Measurements from ENCODE around the gene AGAP3. TPM values are rescaled to one million over a fixed set of nuclear protein-coding genes. Genes with fewer than 3 reads are reported as not detected.

Gene AGAP3
- total and polyA plus RNA-seq, 7 experiments from 2014 or later: 6.0 to 70.6 (median 36.4) TPM

DNA sequence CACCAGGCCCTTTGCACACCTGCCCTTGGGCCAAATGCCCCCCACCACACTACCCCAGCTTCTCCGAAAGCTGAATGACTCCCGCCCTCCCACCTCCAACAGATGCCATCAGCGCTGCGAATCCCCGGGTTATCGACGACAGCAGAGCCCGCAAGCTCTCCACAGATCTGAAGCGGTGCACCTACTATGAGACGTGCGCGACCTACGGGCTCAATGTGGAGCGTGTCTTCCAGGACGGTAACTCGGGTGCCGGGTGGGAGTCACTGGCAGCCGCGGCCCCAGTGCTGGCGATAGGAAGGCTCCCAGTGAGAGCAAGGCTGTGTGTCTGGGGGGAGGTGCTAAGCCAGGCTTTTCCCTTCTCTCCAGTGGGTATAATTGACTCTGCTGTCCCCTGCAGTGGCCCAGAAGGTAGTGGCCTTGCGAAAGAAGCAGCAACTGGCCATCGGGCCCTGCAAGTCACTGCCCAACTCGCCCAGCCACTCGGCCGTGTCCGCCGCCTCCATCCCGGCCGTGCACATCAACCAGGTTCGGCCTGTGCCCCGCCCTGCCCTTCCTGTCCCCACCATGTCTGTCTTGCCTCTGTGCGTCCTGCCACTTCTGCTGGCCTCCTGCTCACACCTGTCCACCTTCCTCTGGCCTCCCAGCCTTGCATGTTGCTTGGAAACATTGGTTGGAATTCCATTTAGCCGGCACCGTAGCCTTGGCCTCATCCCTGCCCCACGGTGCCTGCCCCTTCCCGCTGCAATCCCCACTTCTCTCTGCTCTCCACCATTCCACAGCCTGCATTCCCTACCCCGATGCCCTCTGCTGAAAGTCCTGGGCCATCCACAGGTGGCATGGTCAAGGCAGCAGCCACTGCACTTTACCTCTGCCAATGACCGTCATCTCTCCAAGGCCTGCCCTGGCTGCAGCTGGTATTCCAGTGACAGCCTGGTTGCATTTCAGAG lies 32.1 kb downstream of the AGAP3 start:
- H3K9me3 Mint-ChIP-seq: no peaks in the 10 kb centered on the region
- H3K9me3 ChIP-seq (ENCODE audit: control insufficient read depth in 2 of 3, low read length in 3 of 3): no peaks in the 10 kb centered on the region
- H3K27ac ChIP-seq (ENCODE audit: low read depth, low read length): peak overlapping the region; percentile 6
- peak overlapping the region; percentile 24 for H3K4me3 ChIP-seq (ENCODE audit: low read length)
- peaks cover 0 to 17% (median 4%) of the 10 kb centered on the region in 7 donors for H3K4me1 Mint-ChIP-seq
- H3K4me1 ChIP-seq (ENCODE audit: control insufficient read depth in 2 of 2, insufficient read depth in 2 of 2, low read length in 2 of 2): no peaks in the 10 kb centered on the region
- peak overlapping the region in 4 of 9 donors; percentile 9 to 95 (median 82) for H3K27ac Mint-ChIP-seq
- POLR2A ChIA-PET: interaction anchor here (0.6 kb wide), 1 partner anchor 33 kb away, joined by 3 read pairs; no protein-coding TSS in a partner anchor
- H3K36me3 Mint-ChIP-seq: peaks cover 0 to 22% (median 9%) of the 10 kb centered on the region in 5 donors
- H3K27me3 Mint-ChIP-seq: peaks cover 0 to 13% (median 0%) of the 10 kb centered on the region in 5 donors
- intact Hi-C loops (cut with micrococcal nuclease): loop anchor here in 1 of 2 donors (10.0 kb wide), 1 partner anchor 344 kb away; no protein-coding TSS in a partner anchor
- ATAC-seq (no peak), DNase-seq (no peak)
- H3K27me3 ChIP-seq (ENCODE audit: control insufficient read depth in 2 of 2, insufficient read depth in 2 of 2, low read length in 2 of 2): peaks cover 0 to 4% of the 10 kb centered on the region in 2 donors
- CTCF ChIA-PET: interaction anchor here (1.5 kb wide), 1 partner anchor 100 kb away, joined by 4 read pairs; no protein-coding TSS in a partner anchor
- H3K36me3 ChIP-seq (ENCODE audit: control insufficient read depth in 2 of 3, insufficient read depth in 3 of 3, low read length in 3 of 3): peaks cover 0 to 38% (median 0%) of the 10 kb centered on the region in 3 experiments
- peak overlapping the region in 4 of 10 donors; percentile 70 to 77 (median 72) for H3K4me3 Mint-ChIP-seq

DNA sequence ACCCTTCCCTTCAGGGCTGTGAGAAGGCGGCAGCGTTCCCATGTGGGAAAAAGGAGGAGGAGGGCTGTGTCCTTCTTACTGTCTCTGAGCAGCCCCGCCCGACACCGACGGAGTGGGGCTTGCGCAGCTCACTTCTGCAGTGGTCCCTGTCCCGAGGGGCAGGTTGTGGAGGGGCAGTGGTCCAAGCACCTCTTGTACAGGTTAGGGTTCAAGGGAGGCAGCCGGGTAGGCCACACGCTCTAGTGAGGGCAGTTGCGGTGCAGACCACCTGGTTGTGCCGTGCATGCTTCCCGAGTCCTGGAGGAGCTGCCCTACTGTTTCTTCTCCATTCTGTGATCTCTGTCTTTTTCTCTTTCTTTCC lies 32.8 kb downstream of the AGAP3 start:
- CTCF ChIA-PET: no interaction called here
- Histone ChIP-seq H3K4me1 (ENCODE audit: control insufficient read depth in 2 of 2, insufficient read depth in 2 of 2, low read length in 2 of 2) (no peaks in the 10 kb centered on the region), H3K4me3 (ENCODE audit: low read length) (no peak overlapping the region), H3K27me3 (ENCODE audit: control insufficient read depth in 2 of 2, insufficient read depth in 2 of 2, low read length in 2 of 2) (peaks cover 0 to 2% of the 10 kb centered on the region in 2 donors), H3K27ac (ENCODE audit: low read depth, low read length) (no peak overlapping the region), H3K36me3 (ENCODE audit: control insufficient read depth in 2 of 3, insufficient read depth in 3 of 3, low read length in 3 of 3) (peaks cover 0 to 40% (median 0%) of the 10 kb centered on the region in 3 experiments), H3K9me3 (ENCODE audit: control insufficient read depth in 2 of 3, low read length in 3 of 3) (no peaks in the 10 kb centered on the region)
- Mint-ChIP-seq H3K4me1 (peaks cover 0 to 22% (median 9%) of the 10 kb centered on the region in 7 donors), H3K36me3 (peaks cover 2 to 22% (median 10%) of the 10 kb centered on the region in 5 donors), H3K9me3 (no peaks in the 10 kb centered on the region), H3K4me3 (peak overlapping the region in 3 of 10 donors; percentile 3 to 72 (median 18)), H3K27me3 (peaks cover 0 to 8% (median 0%) of the 10 kb centered on the region in 5 donors), H3K27ac (peak overlapping the region in 2 of 9 donors; percentile 61 to 77)
- POLR2A ChIA-PET: no interaction called here
- ATAC-seq: no peak
- DNase-seq: no peak
- intact Hi-C loops (cut with micrococcal nuclease): loop anchor here in 1 of 2 donors (10.0 kb wide), 1 partner anchor 344 kb away; no protein-coding TSS in a partner anchor

DNA sequence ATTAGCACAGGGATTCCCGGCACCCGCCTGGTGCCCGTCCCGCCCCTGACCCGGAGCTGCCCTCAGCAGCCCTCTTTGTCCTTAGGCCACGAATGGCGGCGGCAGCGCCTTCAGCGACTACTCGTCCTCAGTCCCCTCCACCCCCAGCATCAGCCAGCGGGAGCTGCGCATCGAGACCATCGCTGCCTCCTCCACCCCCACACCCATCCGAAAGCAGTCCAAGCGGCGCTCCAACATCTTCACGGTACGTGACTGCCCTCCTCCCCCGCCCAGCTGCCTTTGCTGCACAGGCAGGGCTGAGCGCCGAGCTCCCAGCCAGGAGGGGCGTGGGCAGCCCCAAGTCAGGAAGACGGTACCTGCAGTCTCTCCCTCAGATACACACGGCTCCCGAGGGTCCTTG lies 33.6 kb downstream of the AGAP3 start:
- Mint-ChIP-seq H3K36me3 (peaks cover 2 to 22% (median 10%) of the 10 kb centered on the region in 5 donors), H3K27me3 (peaks cover 0 to 7% (median 0%) of the 10 kb centered on the region in 5 donors), H3K4me3 (no peak overlapping the region), H3K27ac (no peak overlapping the region), H3K4me1 (peaks cover 0 to 25% (median 10%) of the 10 kb centered on the region in 7 donors), H3K9me3 (no peaks in the 10 kb centered on the region)
- no peaks in the 10 kb centered on the region for H3K4me1 ChIP-seq (ENCODE audit: control insufficient read depth in 2 of 2, insufficient read depth in 2 of 2, low read length in 2 of 2)
- H3K36me3 ChIP-seq (ENCODE audit: control insufficient read depth in 2 of 3, insufficient read depth in 3 of 3, low read length in 3 of 3): peaks cover 0 to 40% (median 0%) of the 10 kb centered on the region in 3 experiments
- DNase-seq (no peak), ATAC-seq (no peak)
- H3K9me3 ChIP-seq (ENCODE audit: control insufficient read depth in 2 of 3, low read length in 3 of 3): no peaks in the 10 kb centered on the region
- H3K4me3 ChIP-seq (ENCODE audit: low read length): no peak overlapping the region
- CTCF ChIA-PET: interaction anchor here (0.6 to 1.2 kb wide), 2 partner anchors 52 to 180 kb away, joined by 3 read pairs; no protein-coding TSS in a partner anchor
- intact Hi-C loops (cut with micrococcal nuclease): loop anchor here in 1 of 2 donors (10.0 kb wide), 1 partner anchor 345 kb away; no protein-coding TSS in a partner anchor
- no peak overlapping the region for H3K27ac ChIP-seq (ENCODE audit: low read depth, low read length)
- H3K27me3 ChIP-seq (ENCODE audit: control insufficient read depth in 2 of 2, insufficient read depth in 2 of 2, low read length in 2 of 2): no peaks in the 10 kb centered on the region
- POLR2A ChIA-PET: interaction anchor here (0.7 kb wide), 1 partner anchor 585 kb away, joined by 3 read pairs; no protein-coding TSS in a partner anchor

DNA sequence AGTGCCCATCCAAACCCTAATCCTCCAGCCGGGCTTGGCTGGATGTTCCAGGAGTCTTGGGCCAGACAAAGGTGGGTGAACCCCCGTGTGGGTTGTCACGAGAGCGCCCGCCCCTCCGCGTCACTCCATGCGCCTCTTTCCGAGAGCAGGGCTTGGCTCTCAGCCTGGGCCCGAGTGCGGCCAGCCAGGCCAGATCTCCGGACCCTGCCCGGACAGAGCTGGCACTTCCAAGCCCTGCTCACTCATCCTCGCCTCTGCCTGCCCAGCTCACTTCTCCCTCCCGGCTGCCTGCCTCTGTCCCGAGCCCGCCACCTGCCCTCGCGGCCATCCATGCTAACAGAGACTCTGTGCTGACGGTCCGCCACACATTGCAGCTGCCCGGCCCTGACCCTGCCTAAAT lies 34.6 kb downstream of the AGAP3 start:
- Histone ChIP-seq H3K9me3 (ENCODE audit: control insufficient read depth in 2 of 3, low read length in 3 of 3) (no peaks in the 10 kb centered on the region), H3K4me1 (ENCODE audit: control insufficient read depth in 2 of 2, insufficient read depth in 2 of 2, low read length in 2 of 2) (no peaks in the 10 kb centered on the region), H3K4me3 (ENCODE audit: low read length) (no peak overlapping the region), H3K27me3 (ENCODE audit: control insufficient read depth in 2 of 2, insufficient read depth in 2 of 2, low read length in 2 of 2) (no peaks in the 10 kb centered on the region), H3K27ac (ENCODE audit: low read depth, low read length) (no peak overlapping the region), H3K36me3 (ENCODE audit: control insufficient read depth in 2 of 3, insufficient read depth in 3 of 3, low read length in 3 of 3) (peaks cover 0 to 40% (median 0%) of the 10 kb centered on the region in 3 experiments)
- Mint-ChIP-seq H3K4me1 (peaks cover 0 to 25% (median 10%) of the 10 kb centered on the region in 7 donors), H3K27ac (no peak overlapping the region), H3K4me3 (no peak overlapping the region), H3K9me3 (no peaks in the 10 kb centered on the region), H3K36me3 (peaks cover 2 to 22% (median 10%) of the 10 kb centered on the region in 5 donors), H3K27me3 (peaks cover 0 to 4% (median 0%) of the 10 kb centered on the region in 5 donors)
- POLR2A ChIA-PET: no interaction called here
- DNase-seq (no peak), ATAC-seq (no peak)
- CTCF ChIA-PET: interaction anchor here (0.6 to 1.2 kb wide), 2 partner anchors 88 to 181 kb away, joined by 3 read pairs; no protein-coding TSS in a partner anchor
- intact Hi-C loops (cut with micrococcal nuclease): no loop called here

DNA sequence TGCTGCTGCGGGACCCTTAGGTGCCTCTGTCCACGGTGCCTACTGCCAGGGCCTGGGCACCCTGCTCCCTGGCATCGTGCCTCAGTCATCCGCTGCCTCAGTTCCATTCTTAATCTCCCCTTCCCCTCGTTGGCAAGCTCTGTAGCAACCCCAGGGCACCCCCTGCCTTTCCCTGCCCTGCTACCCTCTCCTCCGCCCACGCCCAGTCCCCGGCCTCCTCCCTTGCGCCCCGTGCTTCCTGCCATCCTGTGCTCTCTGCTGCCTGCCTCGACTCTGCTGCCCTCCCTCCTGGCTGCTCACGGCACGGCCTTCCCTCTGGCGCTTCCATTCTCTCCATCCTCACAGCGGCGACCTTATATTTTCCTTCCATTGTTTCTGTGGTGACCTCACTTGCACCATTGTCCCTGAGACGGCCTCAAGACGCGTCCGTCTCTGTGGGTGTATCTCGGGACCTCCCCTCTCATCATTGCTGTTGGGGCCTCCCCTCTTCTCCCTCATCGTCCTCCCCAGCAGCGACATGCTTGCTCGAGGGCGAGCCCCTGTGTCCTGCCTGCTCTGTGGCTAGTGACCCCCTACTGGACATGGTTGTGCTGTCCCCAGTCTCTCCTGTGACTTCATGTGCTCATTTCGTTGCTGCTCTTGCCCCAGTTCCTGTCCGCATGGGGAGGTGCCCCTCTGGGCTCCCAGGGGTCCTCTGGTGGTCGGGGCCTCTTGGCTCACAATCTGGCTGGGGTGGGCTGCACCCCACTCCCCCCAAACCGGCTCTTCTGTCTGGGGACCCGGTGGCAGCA lies 35.3 kb downstream of the AGAP3 start:
- CTCF ChIA-PET: interaction anchor here (1.2 kb wide), 1 partner anchor 182 kb away, joined by 3 read pairs; no protein-coding TSS in a partner anchor
- Mint-ChIP-seq H3K27ac (peak overlapping the region in 1 of 9 donors; percentile 32), H3K36me3 (peaks cover 2 to 22% (median 10%) of the 10 kb centered on the region in 5 donors), H3K4me1 (peaks cover 0 to 25% (median 10%) of the 10 kb centered on the region in 7 donors), H3K27me3 (peaks cover 0 to 2% (median 0%) of the 10 kb centered on the region in 5 donors), H3K9me3 (no peaks in the 10 kb centered on the region), H3K4me3 (peak overlapping the region in 2 of 10 donors; percentile 20 to 51)
- no peak for DNase-seq
- POLR2A ChIA-PET: no interaction called here
- H3K36me3 ChIP-seq (ENCODE audit: control insufficient read depth in 2 of 3, insufficient read depth in 3 of 3, low read length in 3 of 3): peaks cover 0 to 40% (median 0%) of the 10 kb centered on the region in 3 experiments
- H3K27ac ChIP-seq (ENCODE audit: low read depth, low read length): no peak overlapping the region
- intact Hi-C loops (cut with micrococcal nuclease): no loop called here
- H3K27me3 ChIP-seq (ENCODE audit: control insufficient read depth in 2 of 2, insufficient read depth in 2 of 2, low read length in 2 of 2): no peaks in the 10 kb centered on the region
- no peaks in the 10 kb centered on the region for H3K9me3 ChIP-seq (ENCODE audit: control insufficient read depth in 2 of 3, low read length in 3 of 3)
- no peak for ATAC-seq
- H3K4me1 ChIP-seq (ENCODE audit: control insufficient read depth in 2 of 2, insufficient read depth in 2 of 2, low read length in 2 of 2): no peaks in the 10 kb centered on the region
- no peak overlapping the region for H3K4me3 ChIP-seq (ENCODE audit: low read length)

DNA sequence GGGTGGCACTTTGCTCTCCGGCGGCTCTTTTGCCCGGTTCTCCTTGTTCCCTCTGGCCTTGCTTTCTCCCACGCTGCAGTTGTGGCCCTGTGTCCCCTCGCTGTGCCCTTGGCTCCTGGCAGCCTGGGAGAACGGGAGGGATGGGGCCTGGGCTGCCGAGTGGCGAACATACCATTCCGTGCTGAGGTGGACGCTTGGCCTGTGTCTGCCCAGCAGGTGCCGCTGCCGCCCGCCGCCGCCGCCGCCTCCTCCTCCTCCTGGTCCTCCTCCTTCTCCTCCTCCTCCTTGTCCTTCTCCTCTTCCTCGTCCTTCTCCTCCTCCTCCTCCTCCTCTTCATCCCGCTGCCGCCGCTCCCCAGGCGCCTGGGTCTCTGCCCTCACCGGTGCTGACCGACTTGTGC lies 36.0 kb downstream of the AGAP3 start:
- intact Hi-C loops (cut with micrococcal nuclease): no loop called here
- Mint-ChIP-seq H3K9me3 (no peaks in the 10 kb centered on the region), H3K27me3 (no peaks in the 10 kb centered on the region), H3K4me3 (no peak overlapping the region), H3K27ac (no peak overlapping the region), H3K4me1 (peaks cover 0 to 24% (median 9%) of the 10 kb centered on the region in 7 donors), H3K36me3 (peaks cover 2 to 22% (median 10%) of the 10 kb centered on the region in 5 donors)
- ChIA-PET CTCF (no interaction called here), POLR2A (no interaction called here)
- no peak overlapping the region for H3K27ac ChIP-seq (ENCODE audit: low read depth, low read length)
- DNase-seq (no peak), ATAC-seq (no peak)
- H3K36me3 ChIP-seq (ENCODE audit: control insufficient read depth in 2 of 3, insufficient read depth in 3 of 3, low read length in 3 of 3): peaks cover 0 to 40% (median 0%) of the 10 kb centered on the region in 3 experiments
- no peak overlapping the region for H3K4me3 ChIP-seq (ENCODE audit: low read length)
- no peaks in the 10 kb centered on the region for H3K9me3 ChIP-seq (ENCODE audit: control insufficient read depth in 2 of 3, low read length in 3 of 3)
- no peaks in the 10 kb centered on the region for H3K4me1 ChIP-seq (ENCODE audit: control insufficient read depth in 2 of 2, insufficient read depth in 2 of 2, low read length in 2 of 2)
- H3K27me3 ChIP-seq (ENCODE audit: control insufficient read depth in 2 of 2, insufficient read depth in 2 of 2, low read length in 2 of 2): no peaks in the 10 kb centered on the region
